KOPT-K1 (cell line): ENCODE measurements around the gene HSH2D.
"Not testable (repeated sequence)": the region's sequence is repeated elsewhere in the genome, so short reads cannot be mapped to it uniquely, and the experiment has no call there.

ENCODE experiments used
- H3K27ac ChIP-seq: fragments of 200-600 bp; sonication (generic); 2 replicates; pipeline ENCODE4 v1.5.1; 2016; ENCODE audit warnings: antibody characterized with exemption, mild to moderate bottlenecking, low read depth, low read length; ENCODE audit not compliant: poor library complexity, severe bottlenecking
- H3K36me3 ChIP-seq: fragments of 200-600 bp; sonication (generic); 2 replicates; pipeline ENCODE4 v1.5.1; 2017; ENCODE audit warnings: antibody characterized with exemption, mild to moderate bottlenecking, low read length, moderate library complexity; ENCODE audit not compliant: insufficient read depth
- H3K9me3 ChIP-seq: fragments of 200-600 bp; sonication (generic); 2 replicates; pipeline ENCODE4 v1.5.1; 2017; ENCODE audit warnings: antibody characterized with exemption, low read length, mild to moderate bottlenecking; ENCODE audit not compliant: insufficient read depth, poor library complexity, severe bottlenecking

Gene HSH2D

GRCh38 chr19:16143399-16144215 lies at the start of gene HSH2D:
HSH2D (plus strand) TSS chr19:16143685; CDS start chr19:16148751, 5,066 bp downstream.
- Histone ChIP-seq H3K27ac (peak within 1 kb of the TSS; percentile 60), H3K36me3 (no peaks in the 10 kb centered on the region), H3K9me3 (no peaks in the 10 kb centered on the region)

- H3K36me3 ChIP-seq = peaks cover 99% of the 10 kb centered on the region
- H3K9me3 ChIP-seq = no peaks in the 10 kb centered on the region
- no peak overlapping the region for H3K27ac ChIP-seq
These were observed 49.0 kb upstream of the HSH2D start for GRCh38 chr19:16094360-16095070.

GRCh38 chr19:16095071-16095571 lies 48.4 kb upstream of the HSH2D start:
- Histone ChIP-seq H3K9me3 (no peaks in the 10 kb centered on the region), H3K36me3 (peaks cover 99% of the 10 kb centered on the region), H3K27ac (peak overlapping the region; percentile 20)

- Histone ChIP-seq H3K36me3 (peaks cover 99% of the 10 kb centered on the region), H3K9me3 (no peaks in the 10 kb centered on the region), H3K27ac (no peak overlapping the region)
These were observed 47.1 kb upstream of the HSH2D start for GRCh38 chr19:16096280-16096855.

- Histone ChIP-seq H3K36me3 (peaks cover 99% of the 10 kb centered on the region), H3K9me3 (no peaks in the 10 kb centered on the region), H3K27ac (no peak overlapping the region)
These were observed 45.1 kb upstream of the HSH2D start for GRCh38 chr19:16098416-16098768.

- Histone ChIP-seq H3K27ac (no peak overlapping the region), H3K9me3 (no peaks in the 10 kb centered on the region), H3K36me3 (peaks cover 99% of the 10 kb centered on the region)
These were observed 44.7 kb upstream of the HSH2D start for GRCh38 chr19:16098821-16099220.

- H3K27ac ChIP-seq, H3K9me3 ChIP-seq: not testable (repeated sequence)
- peaks cover 94% of the 10 kb centered on the region for H3K36me3 ChIP-seq
These were observed 44.0 kb upstream of the HSH2D start for GRCh38 chr19:16099314-16099965.

- Histone ChIP-seq H3K27ac (no peak overlapping the region), H3K36me3 (peaks cover 89% of the 10 kb centered on the region), H3K9me3 (no peaks in the 10 kb centered on the region)
These were observed 43.0 kb upstream of the HSH2D start for GRCh38 chr19:16100524-16100923.

GRCh38 chr19:16104722-16105121 lies 38.8 kb upstream of the HSH2D start:
- Histone ChIP-seq H3K27ac (no peak overlapping the region), H3K9me3 (no peaks in the 10 kb centered on the region), H3K36me3 (peaks cover 47% of the 10 kb centered on the region)

- no peak overlapping the region for H3K27ac ChIP-seq
These were observed 37.4 kb upstream of the HSH2D start for GRCh38 chr19:16106121-16106520.

GRCh38 chr19:16111160-16111908 lies 32.2 kb upstream of the HSH2D start, which contains the start of gene RAB8A:
RAB8A (plus strand) TSS chr19:16111889; CDS start chr19:16111902, 13 bp downstream.
- peak within 1 kb of the TSS; percentile 86 for H3K27ac ChIP-seq
- H3K36me3 ChIP-seq = peaks cover 32% of the 10 kb centered on the region
- no peaks in the 10 kb centered on the region for H3K9me3 ChIP-seq

More at GRCh38 chr19:16106121-16106520, 37.4 kb upstream of the HSH2D start:
- peaks cover 33% of the 10 kb centered on the region for H3K36me3 ChIP-seq
- H3K9me3 ChIP-seq = no peaks in the 10 kb centered on the region

- peak overlapping the region; percentile 86 for H3K27ac ChIP-seq
- H3K36me3 ChIP-seq = peaks cover 40% of the 10 kb centered on the region
- H3K9me3 ChIP-seq = no peaks in the 10 kb centered on the region
These were observed 31.4 kb upstream of the HSH2D start for GRCh38 chr19:16111909-16112752.

- Histone ChIP-seq H3K36me3 (peaks cover 47% of the 10 kb centered on the region), H3K27ac (peak overlapping the region; percentile 86), H3K9me3 (no peaks in the 10 kb centered on the region)
These were observed 30.7 kb upstream of the HSH2D start for GRCh38 chr19:16112778-16113177.
